HepG2 (cell line): Measurements from ENCODE around the gene GBE1. TPM values are rescaled to one million over a fixed set of nuclear protein-coding genes. Genes with fewer than 3 reads are reported as not detected.

Experiments used
- ATAC-seq: fragments of 200-7000 bp; cut with Tn5 transposase; 3 replicates; pipeline ENCODE4 v1.9.1; 2020; ENCODE audit warnings: mild to moderate bottlenecking, moderate library complexity
- BruUV-seq: library from RNA; stranded (reverse); fragments of 400-500 nt; replicated peaks from 2 replicates; lab custom pipeline; 2021; lab: Mats Ljungman, UMichigan
- CTCF ChIA-PET: fragments of 300-600 bp; formaldehyde crosslinking; extraction: SDS; loops from one replicate; lab custom pipeline; 2021; ENCODE audit warnings: low total read pairs, inconsistent platforms, low intra/inter-chr PET ratio; lab: Yijun Ruan, JAX
- POLR2A ChIA-PET: fragments of 350-600 bp; sonication (Branson Sonifier 250); formaldehyde crosslinking; loops from one replicate; lab custom pipeline; 2020; ENCODE audit warnings: antibody characterized with exemption, inconsistent platforms; lab: Yijun Ruan, JAX
- DNase-seq: peaks from one replicate; pipeline ENCODE4 v3.0.0-alpha.2; 2015; ENCODE audit warnings: low spot score
- FAIRE-seq: peaks from 3 replicates; lab custom pipeline; 2011; peaks lifted over from hg19 to GRCh38; lab: Jason Lieb, UNC
- H2AFZ ChIP-seq: one replicate; pipeline ENCODE4 v1.6.1; 2011; ENCODE audit warnings: low read length, inconsistent platforms
- H3K27ac ChIP-seq: fragments of 300-600 bp; 3 replicates; pipeline ENCODE4 v1.8.0; 2011; ENCODE audit warnings: mixed run types, mild to moderate bottlenecking, mixed read lengths, low read length, inconsistent platforms; ENCODE audit not compliant: insufficient read depth; ENCODE audit errors: extremely low read length
- H3K27me3 ChIP-seq, 2 experiments: fragments of 200-600 bp in 1 of 2; 2 replicates in 1 of 2; 3 replicates in 1 of 2; pipeline versions ENCODE4 v1.6.0 to v1.8.0; 2011; ENCODE audit warnings: low read length in 2 of 2, mild to moderate bottlenecking in 2 of 2, moderate library complexity in 2 of 2, inconsistent platforms in 1 of 2; ENCODE audit not compliant: insufficient read depth in 2 of 2, control insufficient read depth in 1 of 2
- H3K36me3 ChIP-seq, 2 experiments: fragments of 200-600 bp in 1 of 2; replicated peaks in 1 of 2; 2 replicates in 1 of 2; 3 replicates in 1 of 2; pipeline versions ENCODE4 v1.5.1 to v1.8.0; 2011; ENCODE audit warnings: low read length in 2 of 2, inconsistent platforms in 1 of 2; ENCODE audit not compliant: insufficient read depth in 2 of 2, control insufficient read depth in 1 of 2
- H3K4me1 ChIP-seq: 2 replicates; pipeline ENCODE4 v1.5.1; 2012; ENCODE audit warnings: low read length, inconsistent platforms; ENCODE audit not compliant: insufficient read depth
- H3K4me2 ChIP-seq: 2 replicates; pipeline ENCODE4 v1.6.0; 2011; ENCODE audit warnings: low read depth, low read length, inconsistent platforms
- H3K4me3 ChIP-seq, 3 experiments: fragments of 200-600 bp in 1 of 3; sonication (generic), shearing (Covaris generic) in 1 of 3; replicated peaks in 1 of 3; 2 replicates each; pipeline ENCODE4 v1.5.1; 2011 to 2016; ENCODE audit warnings: low read length in 3 of 3, inconsistent platforms in 2 of 3, low read depth in 2 of 3, mild to moderate bottlenecking in 2 of 3, control low read depth in 1 of 3, mixed read lengths in 1 of 3; ENCODE audit not compliant: insufficient read depth in 1 of 3
- H3K79me2 ChIP-seq: one replicate; pipeline ENCODE4 v1.6.1; 2011; ENCODE audit warnings: low read length, inconsistent platforms; ENCODE audit not compliant: insufficient read depth
- H3K9ac ChIP-seq: 2 replicates; pipeline ENCODE4 v1.6.0; 2011; ENCODE audit warnings: mild to moderate bottlenecking, low read depth, low read length, inconsistent platforms; ENCODE audit not compliant: insufficient read depth
- H3K9me3 ChIP-seq: 2 replicates; pipeline ENCODE4 v1.5.1; 2012; ENCODE audit warnings: mild to moderate bottlenecking, low read length
- H4K20me1 ChIP-seq: 2 replicates; pipeline ENCODE4 v1.6.0; 2011; ENCODE audit warnings: inconsistent platforms, mild to moderate bottlenecking, low read length, moderate library complexity; ENCODE audit not compliant: insufficient read depth
- FOXP1 ChIP-seq, 2 experiments: fragments of 450-650 bp in 1 of 2; IDR thresholded peaks; 2 replicates each; pipeline ENCODE4 v1.6.1; 2017 to 2018; ENCODE audit warnings: antibody characterized with exemption in 1 of 2
- IKZF1 ChIP-seq: fragments of 450-650 bp; IDR thresholded peaks from 2 replicates; pipeline ENCODE4 v1.7.1; 2016
- IRF2 ChIP-seq: IDR thresholded peaks from 2 replicates; pipeline ENCODE4 v1.6.1; 2018; ENCODE audit warnings: missing genetic modification reagents, missing compliant biosample characterization
- MEF2D ChIP-seq: sonication (generic); formaldehyde crosslinking; IDR thresholded peaks from 2 replicates; pipeline ENCODE4 v1.5.1; 2020; ENCODE audit warnings: mild to moderate bottlenecking, missing genetic modification reagents
- NKX3-1 ChIP-seq: sonication (generic); formaldehyde crosslinking; IDR thresholded peaks from 2 replicates; pipeline ENCODE4 v1.5.0; 2020; ENCODE audit warnings: missing genetic modification reagents
- ZNF263 ChIP-seq: sonication (generic); formaldehyde crosslinking; IDR thresholded peaks from 2 replicates; pipeline ENCODE4 v1.4.0; 2020; ENCODE audit warnings: missing genetic modification reagents
- ZNF296 ChIP-seq: sonication (generic); formaldehyde crosslinking; conservative IDR thresholded peaks from 2 replicates; pipeline ENCODE4 v1.5.0; 2020; ENCODE audit warnings: mild to moderate bottlenecking, missing genetic modification reagents
- ZNF343 ChIP-seq: sonication (generic); formaldehyde crosslinking; IDR thresholded peaks from 2 replicates; pipeline ENCODE4 v1.4.0; 2020; ENCODE audit warnings: mild to moderate bottlenecking, missing genetic modification reagents
- ZNF501 ChIP-seq: sonication (generic); formaldehyde crosslinking; IDR thresholded peaks from 2 replicates; pipeline ENCODE4 v1.5.1; 2020; ENCODE audit warnings: mild to moderate bottlenecking, moderate library complexity, missing genetic modification reagents
- ZNF556 ChIP-seq: sonication (generic); formaldehyde crosslinking; IDR thresholded peaks from 2 replicates; pipeline ENCODE4 v1.4.0; 2020; ENCODE audit warnings: mild to moderate bottlenecking, missing genetic modification reagents, borderline replicate concordance
- ZNF567 ChIP-seq: sonication (generic); formaldehyde crosslinking; IDR thresholded peaks from 2 replicates; pipeline ENCODE4 v1.8.1; 2023; ENCODE audit warnings: mild to moderate bottlenecking, missing genetic modification reagents, borderline replicate concordance
- ZNF768 ChIP-seq: sonication (generic); formaldehyde crosslinking; IDR thresholded peaks from 2 replicates; pipeline ENCODE4 v1.4.0; 2020; ENCODE audit warnings: missing genetic modification reagents
- WGBS: methylation state at CpG from one replicate; pipeline ENCODE4 v1.1.6; 2017; ENCODE audit warnings: low lambda C conversion rate; 5-methylcytosine and 5-hydroxymethylcytosine counted together
- in situ Hi-C: cut with HindIII; loops from 2 replicates; pipeline ENCODE4 v1.10.0; 2017; ENCODE audit warnings: low pct_unique_long_range_greater_than_20kb; ENCODE audit not compliant: extremely low pct_ligation_motif_present
- intact Hi-C: fragments of 100-400 bp; cut with micrococcal nuclease; formaldehyde crosslinking; loops from one replicate; pipeline ENCODE4 v1.10.0; 2022; ENCODE audit not compliant: unreplicated experiment
- polyA plus RNA-seq, 8 experiments: library from polyadenylated mRNA; depleted of rRNA in 3 of 8; stranded (reverse) in 7 of 8; unstranded in 1 of 8; fragments of >200 nt; fragmentation: Illumina TruSeq in 4 of 8; extraction: Trizol in 4 of 8; gene quantifications; 2 replicates each; pipeline versions ENCODE4 v1.2.1 to v1.2.3, GENCODE V29; 2011 to 2016; ENCODE audit warnings: low read depth in 4 of 8, missing spikeins in 1 of 8, mixed read lengths in 1 of 8; ENCODE audit not compliant: insufficient read depth in 1 of 8
- total RNA-seq, 5 experiments: library from RNA; depleted of rRNA; stranded (reverse); fragments of >200 nt; fragmentation: Illumina TruSeq; extraction: Trizol; gene quantifications; 2 replicates each; pipeline ENCODE4 v1.2.3, GENCODE V29; 2016; ENCODE audit warnings: low read depth in 1 of 5
- TF ChIP-seq, protein P1 (sequence below): sonication (generic); formaldehyde crosslinking; IDR thresholded peaks from 2 replicates; pipeline ENCODE4 v1.4.0; 2020; ENCODE audit warnings: mild to moderate bottlenecking, low read depth, missing genetic modification reagents
- TF ChIP-seq, protein P2 (sequence below): sonication (generic); formaldehyde crosslinking; IDR thresholded peaks from 2 replicates; pipeline ENCODE4 v1.8.1; 2023; ENCODE audit warnings: mild to moderate bottlenecking, moderate library complexity, missing genetic modification reagents

Gene GBE1
- total and polyA plus RNA-seq, 2 of the 13 experiments (the other 11 are each of a cell fraction or from before 2014, with no cell fraction given): 22.9 to 36.1 TPM

DNA sequence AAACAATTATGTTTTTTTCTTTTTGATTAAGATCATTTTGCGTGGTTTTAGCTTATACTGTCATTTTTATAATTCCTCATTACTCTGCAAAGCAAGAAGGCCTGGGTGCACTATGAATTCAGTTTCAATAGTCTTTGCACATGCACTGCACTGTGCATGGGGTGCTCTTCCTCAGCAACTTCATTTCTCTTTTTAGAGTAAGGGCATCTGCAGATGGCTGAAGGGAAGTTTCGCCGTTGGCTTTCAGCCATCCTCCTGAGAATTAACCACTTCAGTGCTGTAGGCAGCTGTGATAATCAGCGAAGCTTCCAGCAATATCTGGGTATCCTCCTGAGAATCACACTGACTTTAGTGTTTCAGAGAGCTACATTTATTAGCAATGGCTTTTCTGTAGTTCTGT lies 284.8 kb downstream of the GBE1 start:
- intact Hi-C loops (no loop called here), in situ Hi-C loops (no loop called here)
- Histone ChIP-seq H3K4me2 (no peak overlapping the region), H3K9ac (no peak overlapping the region), H3K36me3 (no peaks in the 10 kb centered on the region), H4K20me1 (no peaks in the 10 kb centered on the region), H3K9me3 (no peaks in the 10 kb centered on the region), H3K27me3 (no peaks in the 10 kb centered on the region; a peak in 1 of 5 replicates), H3K4me3 (no peak overlapping the region), H3K4me1 (no peaks in the 10 kb centered on the region), H3K79me2 (no peaks in the 10 kb centered on the region), H2AFZ (no peak overlapping the region), H3K27ac (no peak overlapping the region)
- WGBS: 49% methylated on average over 4 of the region's 4 CpGs
- no peak for DNase-seq
- ATAC-seq: no peak
- TF ChIP-seq MEF2D (CRISPR knock-in tag) (no peak), ZNF556 (CRISPR knock-in tag) (no peak), ZNF263 (no peak), ZNF296 (CRISPR knock-in tag) (no peak), ZNF768 (CRISPR knock-in tag) (no peak), NKX3-1 (CRISPR knock-in tag) (no peak), ZNF501 (CRISPR knock-in tag) (no peak), IKZF1 (no peak), FOXP1 (IDR thresholded peaks at IDR 0.05) (no peak), FOXP1 (CRISPR knock-in tag; IDR thresholded peaks at IDR 0.05) (no peak), IRF2 (CRISPR knock-in tag) (no peak), ZNF567 (CRISPR knock-in tag) (no peak), ZNF343 (CRISPR knock-in tag) (no peak)
- TF ChIP-seq, protein P1, sequence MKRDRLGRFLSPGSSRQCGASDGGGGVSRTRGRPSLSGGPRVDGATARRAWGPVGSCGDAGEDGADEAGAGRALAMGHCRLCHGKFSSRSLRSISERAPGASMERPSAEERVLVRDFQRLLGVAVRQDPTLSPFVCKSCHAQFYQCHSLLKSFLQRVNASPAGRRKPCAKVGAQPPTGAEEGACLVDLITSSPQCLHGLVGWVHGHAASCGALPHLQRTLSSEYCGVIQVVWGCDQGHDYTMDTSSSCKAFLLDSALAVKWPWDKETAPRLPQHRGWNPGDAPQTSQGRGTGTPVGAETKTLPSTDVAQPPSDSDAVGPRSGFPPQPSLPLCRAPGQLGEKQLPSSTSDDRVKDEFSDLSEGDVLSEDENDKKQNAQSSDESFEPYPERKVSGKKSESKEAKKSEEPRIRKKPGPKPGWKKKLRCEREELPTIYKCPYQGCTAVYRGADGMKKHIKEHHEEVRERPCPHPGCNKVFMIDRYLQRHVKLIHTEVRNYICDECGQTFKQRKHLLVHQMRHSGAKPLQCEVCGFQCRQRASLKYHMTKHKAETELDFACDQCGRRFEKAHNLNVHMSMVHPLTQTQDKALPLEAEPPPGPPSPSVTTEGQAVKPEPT (CRISPR knock-in tag): no peak
- TF ChIP-seq, protein P2, sequence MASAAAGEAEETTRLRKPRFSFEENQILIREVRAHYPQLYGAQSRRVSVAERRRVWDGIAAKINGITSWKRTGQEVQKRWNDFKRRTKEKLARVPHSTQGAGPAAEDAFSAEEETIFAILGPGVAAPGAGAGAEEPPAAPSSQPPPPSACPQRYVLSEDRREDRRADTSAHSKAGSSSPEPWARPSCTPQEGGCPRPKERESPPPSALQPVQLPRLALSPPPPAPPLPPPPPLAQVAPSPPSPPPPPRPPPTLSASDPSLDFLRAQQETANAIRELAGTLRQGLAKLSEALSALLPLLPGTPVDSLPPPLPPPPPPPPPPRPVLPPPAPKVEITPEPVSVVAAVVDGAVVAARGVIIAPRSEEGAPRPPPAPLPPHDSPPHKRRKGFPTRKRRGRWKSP (CRISPR knock-in tag): no peak
- POLR2A ChIA-PET: no interaction called here
- FAIRE-seq: no peak
- CTCF ChIA-PET: no interaction called here
- BruUV-seq: no TSS peak
